ENCODE data around the gene ZNF385C. TPM values are rescaled to one million over a fixed set of nuclear protein-coding genes. Genes with fewer than 3 reads are reported as not detected.

ZNF385C gene
- polyA plus RNA-seq, 2 donors, result 0.12 to 0.24 TPM

GRCh38 chr17:42042598-42043319 lies 55.5 kb downstream of the ZNF385C start:
- 88% methylated on average over 20 of the region's 20 CpGs for WGBS, 2 donors
- H3K4me3 ChIP-seq (ENCODE audit: low read depth in 1 of 2, low read length in 2 of 2), result no peak overlapping the region

GRCh38 chr17:42041619-42042018 lies 56.7 kb downstream of the ZNF385C start:
- no peaks in the 10 kb centered on the region for H3K9me3 ChIP-seq (ENCODE audit: control insufficient read depth in 2 of 2, insufficient read depth in 1 of 2, low read depth in 1 of 2, low read length in 1 of 2)
- H3K4me3 ChIP-seq (ENCODE audit: low read depth in 1 of 2, low read length in 2 of 2), result no peak overlapping the region
- peaks cover 0 to 3% of the 10 kb centered on the region in 2 donors for H3K4me1 ChIP-seq (ENCODE audit: control insufficient read depth in 2 of 2, insufficient read depth in 2 of 2, low read length in 1 of 2)
- H3K27me3 ChIP-seq (ENCODE audit: control insufficient read depth in 1 of 2, insufficient read depth in 2 of 2, low read length in 2 of 2), result no peaks in the 10 kb centered on the region
- H3K27ac ChIP-seq (ENCODE audit: low read depth in 2 of 2, low read length in 1 of 2), result no peak overlapping the region
- no peaks in the 10 kb centered on the region for H3K36me3 ChIP-seq (ENCODE audit: control insufficient read depth in 2 of 2, insufficient read depth in 2 of 2, low read length in 1 of 2)

More at GRCh38 chr17:42042598-42043319, 55.5 kb downstream of the ZNF385C start:
- H3K4me1 ChIP-seq (ENCODE audit: control insufficient read depth in 2 of 2, insufficient read depth in 2 of 2, low read length in 1 of 2), result peaks cover 0 to 3% of the 10 kb centered on the region in 2 donors
- no peaks in the 10 kb centered on the region for H3K9me3 ChIP-seq (ENCODE audit: control insufficient read depth in 2 of 2, insufficient read depth in 1 of 2, low read depth in 1 of 2, low read length in 1 of 2)
- no peaks in the 10 kb centered on the region for H3K27me3 ChIP-seq (ENCODE audit: control insufficient read depth in 1 of 2, insufficient read depth in 2 of 2, low read length in 2 of 2)
- no peaks in the 10 kb centered on the region for H3K36me3 ChIP-seq (ENCODE audit: control insufficient read depth in 2 of 2, insufficient read depth in 2 of 2, low read length in 1 of 2)
- no peak overlapping the region for H3K27ac ChIP-seq (ENCODE audit: low read depth in 2 of 2, low read length in 1 of 2)

GRCh38 chr17:42040818-42041217 lies 57.5 kb downstream of the ZNF385C start:
- H3K9me3 ChIP-seq (ENCODE audit: control insufficient read depth in 2 of 2, insufficient read depth in 1 of 2, low read depth in 1 of 2, low read length in 1 of 2), result no peaks in the 10 kb centered on the region
- H3K4me3 ChIP-seq (ENCODE audit: low read depth in 1 of 2, low read length in 2 of 2), result no peak overlapping the region
- no peaks in the 10 kb centered on the region for H3K27me3 ChIP-seq (ENCODE audit: control insufficient read depth in 1 of 2, insufficient read depth in 2 of 2, low read length in 2 of 2)
- peaks cover 0 to 3% of the 10 kb centered on the region in 2 donors for H3K4me1 ChIP-seq (ENCODE audit: control insufficient read depth in 2 of 2, insufficient read depth in 2 of 2, low read length in 1 of 2)
- H3K36me3 ChIP-seq (ENCODE audit: control insufficient read depth in 2 of 2, insufficient read depth in 2 of 2, low read length in 1 of 2), result no peaks in the 10 kb centered on the region
- WGBS, 2 donors, result 95 to 98% methylated on average over 9 to 10 of the region's 10 CpGs
- no peak overlapping the region for H3K27ac ChIP-seq (ENCODE audit: low read depth in 2 of 2, low read length in 1 of 2)

GRCh38 chr17:42039794-42040763 lies 58.2 kb downstream of the ZNF385C start:
- H3K4me3 ChIP-seq (ENCODE audit: low read depth in 1 of 2, low read length in 2 of 2), result no peak overlapping the region
- no peak overlapping the region for H3K27ac ChIP-seq (ENCODE audit: low read depth in 2 of 2, low read length in 1 of 2)
- no peaks in the 10 kb centered on the region for H3K36me3 ChIP-seq (ENCODE audit: control insufficient read depth in 2 of 2, insufficient read depth in 2 of 2, low read length in 1 of 2)
- 52 to 55% methylated on average over 77 of the region's 77 CpGs for WGBS, 2 donors
- H3K9me3 ChIP-seq (ENCODE audit: control insufficient read depth in 2 of 2, insufficient read depth in 1 of 2, low read depth in 1 of 2, low read length in 1 of 2), result no peaks in the 10 kb centered on the region
- H3K4me1 ChIP-seq (ENCODE audit: control insufficient read depth in 2 of 2, insufficient read depth in 2 of 2, low read length in 1 of 2), result peaks cover 0 to 3% of the 10 kb centered on the region in 2 donors
- no peaks in the 10 kb centered on the region for H3K27me3 ChIP-seq (ENCODE audit: control insufficient read depth in 1 of 2, insufficient read depth in 2 of 2, low read length in 2 of 2)

- H3K4me3 ChIP-seq (ENCODE audit: low read depth in 1 of 2, low read length in 2 of 2), result no peak overlapping the region
- no peaks in the 10 kb centered on the region for H3K9me3 ChIP-seq (ENCODE audit: control insufficient read depth in 2 of 2, insufficient read depth in 1 of 2, low read depth in 1 of 2, low read length in 1 of 2)
- 73 to 80% methylated on average over 5 of the region's 5 CpGs for WGBS, 2 donors
- peaks cover 0 to 3% of the 10 kb centered on the region in 2 donors for H3K4me1 ChIP-seq (ENCODE audit: control insufficient read depth in 2 of 2, insufficient read depth in 2 of 2, low read length in 1 of 2)
- no peaks in the 10 kb centered on the region for H3K36me3 ChIP-seq (ENCODE audit: control insufficient read depth in 2 of 2, insufficient read depth in 2 of 2, low read length in 1 of 2)
- H3K27ac ChIP-seq (ENCODE audit: low read depth in 2 of 2, low read length in 1 of 2), result no peak overlapping the region
- no peaks in the 10 kb centered on the region for H3K27me3 ChIP-seq (ENCODE audit: control insufficient read depth in 1 of 2, insufficient read depth in 2 of 2, low read length in 2 of 2)
These were observed 59.9 kb downstream of the ZNF385C start for GRCh38 chr17:42038221-42038973.

GRCh38 chr17:42034059-42034458 lies 64.2 kb downstream of the ZNF385C start:
- H3K36me3 ChIP-seq (ENCODE audit: control insufficient read depth in 2 of 2, insufficient read depth in 2 of 2, low read length in 1 of 2), result no peaks in the 10 kb centered on the region
- H3K27ac ChIP-seq (ENCODE audit: low read depth in 2 of 2, low read length in 1 of 2), result no peak overlapping the region
- H3K4me3 ChIP-seq (ENCODE audit: low read depth in 1 of 2, low read length in 2 of 2), result no peak overlapping the region
- H3K4me1 ChIP-seq (ENCODE audit: control insufficient read depth in 2 of 2, insufficient read depth in 2 of 2, low read length in 1 of 2), result no peaks in the 10 kb centered on the region
- WGBS, 2 donors, result 42 to 45% methylated on average over 6 of the region's 6 CpGs
- no peaks in the 10 kb centered on the region for H3K9me3 ChIP-seq (ENCODE audit: control insufficient read depth in 2 of 2, insufficient read depth in 1 of 2, low read depth in 1 of 2, low read length in 1 of 2)
- no peaks in the 10 kb centered on the region for H3K27me3 ChIP-seq (ENCODE audit: control insufficient read depth in 1 of 2, insufficient read depth in 2 of 2, low read length in 2 of 2)

- H3K27me3 ChIP-seq (ENCODE audit: control insufficient read depth in 1 of 2, insufficient read depth in 2 of 2, low read length in 2 of 2), result no peaks in the 10 kb centered on the region
- H3K4me3 ChIP-seq (ENCODE audit: low read depth in 1 of 2, low read length in 2 of 2), result no peak overlapping the region
- 62 to 71% methylated on average over 6 of the region's 6 CpGs for WGBS, 2 donors
- no peaks in the 10 kb centered on the region for H3K36me3 ChIP-seq (ENCODE audit: control insufficient read depth in 2 of 2, insufficient read depth in 2 of 2, low read length in 1 of 2)
- H3K9me3 ChIP-seq (ENCODE audit: control insufficient read depth in 2 of 2, insufficient read depth in 1 of 2, low read depth in 1 of 2, low read length in 1 of 2), result no peaks in the 10 kb centered on the region
- H3K27ac ChIP-seq (ENCODE audit: low read depth in 2 of 2, low read length in 1 of 2), result no peak overlapping the region
- H3K4me1 ChIP-seq (ENCODE audit: control insufficient read depth in 2 of 2, insufficient read depth in 2 of 2, low read length in 1 of 2), result no peaks in the 10 kb centered on the region
These were observed 66.7 kb downstream of the ZNF385C start for GRCh38 chr17:42031584-42031983.

- H3K4me1 ChIP-seq (ENCODE audit: control insufficient read depth in 2 of 2, insufficient read depth in 2 of 2, low read length in 1 of 2), result peaks cover 0 to 7% of the 10 kb centered on the region in 2 donors
- 75 to 80% methylated on average over 7 of the region's 7 CpGs for WGBS, 2 donors
- H3K4me3 ChIP-seq (ENCODE audit: low read depth in 1 of 2, low read length in 2 of 2), result no peak overlapping the region
- H3K27me3 ChIP-seq (ENCODE audit: control insufficient read depth in 1 of 2, insufficient read depth in 2 of 2, low read length in 2 of 2), result no peaks in the 10 kb centered on the region
- H3K36me3 ChIP-seq (ENCODE audit: control insufficient read depth in 2 of 2, insufficient read depth in 2 of 2, low read length in 1 of 2), result peaks cover 0 to 6% of the 10 kb centered on the region in 2 donors
- H3K27ac ChIP-seq (ENCODE audit: low read depth in 2 of 2, low read length in 1 of 2), result no peak overlapping the region
- H3K9me3 ChIP-seq (ENCODE audit: control insufficient read depth in 2 of 2, insufficient read depth in 1 of 2, low read depth in 1 of 2, low read length in 1 of 2), result no peaks in the 10 kb centered on the region
These were observed 69.5 kb downstream of the ZNF385C start for GRCh38 chr17:42028791-42029127.

All from esophagus (tissue), 2 donors.